ENCODE data around the gene TYSND1.
"Not testable (repeated sequence)": the region's sequence is repeated elsewhere in the genome, so short reads cannot be mapped to it uniquely, and the experiment has no call there.

TYSND1 gene

DNA sequence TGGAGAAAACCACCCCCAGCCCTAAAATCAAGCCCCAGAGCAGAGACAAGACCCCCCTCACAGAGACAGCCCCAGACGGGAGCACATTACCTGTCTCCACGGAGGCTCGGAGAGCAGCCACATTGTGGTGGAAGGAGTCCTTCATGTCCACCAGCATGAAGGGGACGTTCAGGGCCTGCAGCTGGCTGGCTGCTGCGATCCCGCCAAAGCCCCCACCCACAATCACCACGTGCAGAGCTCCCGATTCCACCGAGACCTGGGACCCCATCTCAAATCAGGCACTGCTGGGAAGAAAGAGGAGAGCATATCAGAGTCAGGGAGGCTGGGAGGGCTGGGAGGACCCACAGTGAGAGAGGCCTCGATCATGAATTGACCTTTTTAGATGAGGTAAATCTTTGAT is 22.7 kb downstream of the TYSND1 start:
- no peak overlapping the region for H2AK5ac ChIP-seq (ENCODE audit: low read length)
- H3K4me3 ChIP-seq (ENCODE audit: low read depth, low read length) = no peak overlapping the region
- no peaks in the 10 kb centered on the region for H3K36me3 ChIP-seq (ENCODE audit: control insufficient read depth in 1 of 2, insufficient read depth in 2 of 2, low read length in 2 of 2)
- peaks cover 0 to 5% of the 10 kb centered on the region in 2 experiments for H3K4me1 ChIP-seq (ENCODE audit: control insufficient read depth in 1 of 2, insufficient read depth in 2 of 2, low read length in 2 of 2)
- no peak overlapping the region for H2BK12ac ChIP-seq (ENCODE audit: low read length)
- no peaks in the 10 kb centered on the region for H3K27me3 ChIP-seq (ENCODE audit: insufficient read depth, low read length)
- H3K4ac ChIP-seq (ENCODE audit: low read depth, low read length) = no peak overlapping the region
- no peak overlapping the region for H3K18ac ChIP-seq (ENCODE audit: low read length)
- no peak overlapping the region for H3K23ac ChIP-seq (ENCODE audit: low read length)
- no peaks in the 10 kb centered on the region for H3K9me3 ChIP-seq (ENCODE audit: insufficient read depth, low read depth, low read length)
- no peak overlapping the region for H4K12ac ChIP-seq (ENCODE audit: low read depth, low read length)
- H3K14ac ChIP-seq (ENCODE audit: low read length) = no peak overlapping the region
- no peaks in the 10 kb centered on the region for H3K79me1 ChIP-seq (ENCODE audit: low read length)
- no peak overlapping the region for H2BK5ac ChIP-seq (ENCODE audit: low read depth, low read length, poor library complexity)
- H4K91ac ChIP-seq (ENCODE audit: low read depth, low read length) = no peak overlapping the region
- no peak overlapping the region for H3K27ac ChIP-seq (ENCODE audit: low read depth, low read length)
- no peak overlapping the region for H3K4me2 ChIP-seq (ENCODE audit: low read length)
- H2BK120ac ChIP-seq (ENCODE audit: insufficient read depth, low read length, poor library complexity) = no peak overlapping the region
- no peak overlapping the region for H4K8ac ChIP-seq (ENCODE audit: low read depth, low read length)
- WGBS (ENCODE audit: extremely low coverage, insufficient coverage, insufficient read length) = no CpG with 5 or more reads among the region's 10 CpGs
- H3K79me2 ChIP-seq (ENCODE audit: control insufficient read depth, insufficient read depth, low read length, poor library complexity) = no peaks in the 10 kb centered on the region
- no peak overlapping the region for H3K9ac ChIP-seq (ENCODE audit: low read length)
- no peak overlapping the region for H2AFZ ChIP-seq (ENCODE audit: insufficient read depth, low read length, poor library complexity)
- no peak for DNase-seq

DNA sequence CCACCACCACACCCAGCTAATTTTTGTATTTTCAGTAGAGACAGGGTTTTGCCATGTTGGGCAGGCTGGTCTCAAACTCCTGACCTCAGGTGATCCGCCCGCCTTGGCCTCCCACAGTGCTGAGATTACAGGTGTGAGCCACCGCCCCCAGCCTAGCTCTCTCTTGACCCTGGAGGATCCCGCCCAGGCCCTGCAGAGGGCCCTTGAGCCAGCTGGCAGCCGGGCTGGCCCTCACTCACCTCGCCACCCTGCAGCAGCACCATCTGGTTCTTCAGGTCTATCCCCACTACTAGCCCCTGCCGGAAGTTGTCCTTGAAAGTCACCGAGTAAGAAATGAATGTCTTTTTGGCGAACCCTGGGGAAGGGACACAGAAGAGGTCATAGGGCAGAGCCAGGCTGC is 23.3 kb downstream of the TYSND1 start:
- not testable (repeated sequence) for H3K4me3 ChIP-seq (ENCODE audit: low read depth, low read length); H3K36me3 ChIP-seq (ENCODE audit: control insufficient read depth in 1 of 2, insufficient read depth in 2 of 2, low read length in 2 of 2); H3K27me3 ChIP-seq (ENCODE audit: insufficient read depth, low read length); H3K4me1 ChIP-seq (ENCODE audit: control insufficient read depth in 1 of 2, insufficient read depth in 2 of 2, low read length in 2 of 2); H4K91ac ChIP-seq (ENCODE audit: low read depth, low read length); H3K4me2 ChIP-seq (ENCODE audit: low read length); H3K9me3 ChIP-seq (ENCODE audit: insufficient read depth, low read depth, low read length); H2BK5ac ChIP-seq (ENCODE audit: low read depth, low read length, poor library complexity); H2BK120ac ChIP-seq (ENCODE audit: insufficient read depth, low read length, poor library complexity); H4K12ac ChIP-seq (ENCODE audit: low read depth, low read length); H4K8ac ChIP-seq (ENCODE audit: low read depth, low read length); H3K14ac ChIP-seq (ENCODE audit: low read length); H2AFZ ChIP-seq (ENCODE audit: insufficient read depth, low read length, poor library complexity); H3K4ac ChIP-seq (ENCODE audit: low read depth, low read length); H3K27ac ChIP-seq (ENCODE audit: low read depth, low read length); DNase-seq; H3K79me2 ChIP-seq (ENCODE audit: control insufficient read depth, insufficient read depth, low read length, poor library complexity); H2BK12ac ChIP-seq (ENCODE audit: low read length); H2AK5ac ChIP-seq (ENCODE audit: low read length); H3K9ac ChIP-seq (ENCODE audit: low read length); H3K79me1 ChIP-seq (ENCODE audit: low read length); H3K18ac ChIP-seq (ENCODE audit: low read length); H3K23ac ChIP-seq (ENCODE audit: low read length)
- no CpG with 5 or more reads among the region's 9 CpGs for WGBS (ENCODE audit: extremely low coverage, insufficient coverage, insufficient read length)

DNA sequence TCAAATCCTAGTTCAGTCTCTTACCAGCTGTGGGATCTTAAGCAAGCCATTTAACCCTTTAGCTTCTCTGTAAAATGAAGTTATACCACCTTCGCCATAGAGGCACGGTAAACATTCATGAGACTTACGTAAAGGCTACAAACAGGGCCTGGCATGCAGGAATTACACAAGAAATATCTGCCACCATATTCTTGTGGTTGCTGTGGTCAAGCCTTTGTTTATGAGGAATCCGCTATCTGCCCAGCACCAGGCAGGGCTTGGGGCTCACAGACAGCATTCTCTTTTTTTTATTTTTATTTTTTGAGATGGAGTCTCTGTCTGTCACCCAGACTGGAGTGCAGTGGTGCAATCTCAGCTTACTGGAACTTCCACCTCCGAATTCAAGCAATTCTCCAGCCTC is 23.8 kb downstream of the TYSND1 start:
- Histone ChIP-seq H3K27me3 (ENCODE audit: insufficient read depth, low read length) (no peaks in the 10 kb centered on the region), H3K9me3 (ENCODE audit: insufficient read depth, low read depth, low read length) (peaks cover under 1% of the 10 kb centered on the region), H2BK12ac (ENCODE audit: low read length) (no peak overlapping the region), H3K4me1 (ENCODE audit: control insufficient read depth in 1 of 2, insufficient read depth in 2 of 2, low read length in 2 of 2) (peaks cover 0 to 5% of the 10 kb centered on the region in 2 experiments), H2AK5ac (ENCODE audit: low read length) (no peak overlapping the region), H3K18ac (ENCODE audit: low read length) (no peak overlapping the region), H2BK120ac (ENCODE audit: insufficient read depth, low read length, poor library complexity) (no peak overlapping the region), H3K9ac (ENCODE audit: low read length) (no peak overlapping the region), H3K14ac (ENCODE audit: low read length) (no peak overlapping the region), H2BK5ac (ENCODE audit: low read depth, low read length, poor library complexity) (no peak overlapping the region), H3K79me2 (ENCODE audit: control insufficient read depth, insufficient read depth, low read length, poor library complexity) (no peaks in the 10 kb centered on the region), H4K12ac (ENCODE audit: low read depth, low read length) (no peak overlapping the region), H3K4me3 (ENCODE audit: low read depth, low read length) (no peak overlapping the region), H3K79me1 (ENCODE audit: low read length) (no peaks in the 10 kb centered on the region), H2AFZ (ENCODE audit: insufficient read depth, low read length, poor library complexity) (no peak overlapping the region), H3K4me2 (ENCODE audit: low read length) (no peak overlapping the region), H3K27ac (ENCODE audit: low read depth, low read length) (no peak overlapping the region), H3K23ac (ENCODE audit: low read length) (no peak overlapping the region), H4K91ac (ENCODE audit: low read depth, low read length) (no peak overlapping the region), H3K36me3 (ENCODE audit: control insufficient read depth in 1 of 2, insufficient read depth in 2 of 2, low read length in 2 of 2) (no peaks in the 10 kb centered on the region), H4K8ac (ENCODE audit: low read depth, low read length) (no peak overlapping the region), H3K4ac (ENCODE audit: low read depth, low read length) (no peak overlapping the region)
- WGBS (ENCODE audit: extremely low coverage, insufficient coverage, insufficient read length) = no CpG with 5 or more reads among the region's 5 CpGs
- peak in 1 of 2 donors; percentile 18 for DNase-seq

DNA sequence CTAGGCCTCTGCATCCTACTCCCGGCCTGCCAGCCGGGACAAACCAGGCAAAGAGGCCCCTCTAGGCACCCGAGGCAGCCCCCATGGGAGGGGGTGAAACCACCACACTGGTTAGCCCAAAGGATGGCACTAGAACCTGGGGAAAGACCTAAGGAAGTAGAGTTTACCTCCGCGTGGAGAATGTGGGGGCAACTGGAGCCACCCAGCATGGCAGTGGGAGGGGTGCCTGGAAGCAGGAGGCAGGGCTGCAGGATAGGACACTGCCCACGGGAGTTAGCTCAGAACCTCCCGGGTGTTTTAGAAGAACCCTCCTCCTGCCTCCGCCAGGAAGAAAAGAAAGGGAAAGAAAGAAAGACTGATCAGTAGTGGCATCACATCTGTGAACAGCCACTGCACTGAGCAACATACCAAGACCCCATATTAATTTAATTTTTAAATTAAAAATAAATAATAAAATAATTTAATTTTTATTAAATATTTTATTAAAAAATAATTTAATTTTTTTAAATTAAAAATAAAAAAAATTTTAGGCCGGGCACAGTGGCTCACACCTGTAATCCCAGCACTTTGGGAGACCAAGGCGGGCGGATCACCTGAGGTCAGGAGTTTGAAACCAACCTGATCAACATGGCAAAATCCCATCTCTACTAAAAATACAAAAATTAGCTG is 25.1 kb downstream of the TYSND1 start:
- no peak overlapping the region for H3K27ac ChIP-seq (ENCODE audit: low read depth, low read length)
- no peak overlapping the region for H2BK120ac ChIP-seq (ENCODE audit: insufficient read depth, low read length, poor library complexity)
- peaks cover 3% of the 10 kb centered on the region for H3K9me3 ChIP-seq (ENCODE audit: insufficient read depth, low read depth, low read length)
- H3K4me1 ChIP-seq (ENCODE audit: control insufficient read depth in 1 of 2, insufficient read depth in 2 of 2, low read length in 2 of 2) = peaks cover 0 to 5% of the 10 kb centered on the region in 2 experiments
- no peak overlapping the region for H3K18ac ChIP-seq (ENCODE audit: low read length)
- H4K12ac ChIP-seq (ENCODE audit: low read depth, low read length) = no peak overlapping the region
- no peak overlapping the region for H3K14ac ChIP-seq (ENCODE audit: low read length)
- no peak overlapping the region for H2BK5ac ChIP-seq (ENCODE audit: low read depth, low read length, poor library complexity)
- H2AK5ac ChIP-seq (ENCODE audit: low read length) = no peak overlapping the region
- H4K91ac ChIP-seq (ENCODE audit: low read depth, low read length) = no peak overlapping the region
- no peak overlapping the region for H2BK12ac ChIP-seq (ENCODE audit: low read length)
- WGBS (ENCODE audit: extremely low coverage, insufficient coverage, insufficient read length) = no CpG with 5 or more reads among the region's 11 CpGs
- no peak overlapping the region for H3K4ac ChIP-seq (ENCODE audit: low read depth, low read length)
- no peaks in the 10 kb centered on the region for H3K79me2 ChIP-seq (ENCODE audit: control insufficient read depth, insufficient read depth, low read length, poor library complexity)
- H3K4me3 ChIP-seq (ENCODE audit: low read depth, low read length) = no peak overlapping the region
- no peaks in the 10 kb centered on the region for H3K79me1 ChIP-seq (ENCODE audit: low read length)
- no peaks in the 10 kb centered on the region for H3K27me3 ChIP-seq (ENCODE audit: insufficient read depth, low read length)
- H3K4me2 ChIP-seq (ENCODE audit: low read length) = no peak overlapping the region
- H3K9ac ChIP-seq (ENCODE audit: low read length) = no peak overlapping the region
- H3K23ac ChIP-seq (ENCODE audit: low read length) = no peak overlapping the region
- no peaks in the 10 kb centered on the region for H3K36me3 ChIP-seq (ENCODE audit: control insufficient read depth in 1 of 2, insufficient read depth in 2 of 2, low read length in 2 of 2)
- H2AFZ ChIP-seq (ENCODE audit: insufficient read depth, low read length, poor library complexity) = no peak overlapping the region
- no peak for DNase-seq
- no peak overlapping the region for H4K8ac ChIP-seq (ENCODE audit: low read depth, low read length)
